Effector CD4-positive, alpha-beta T cell (primary cell): ENCODE data around the gene MAP4K4.
"Not testable (repeated sequence)": the region's sequence is repeated elsewhere in the genome, so short reads cannot be mapped to it uniquely, and the experiment has no call there.

Experiments used
- DNase-seq: peaks from one replicate; pipeline ENCODE4 v3.0.0-alpha.2; 2020

The MAP4K4 gene

DNA sequence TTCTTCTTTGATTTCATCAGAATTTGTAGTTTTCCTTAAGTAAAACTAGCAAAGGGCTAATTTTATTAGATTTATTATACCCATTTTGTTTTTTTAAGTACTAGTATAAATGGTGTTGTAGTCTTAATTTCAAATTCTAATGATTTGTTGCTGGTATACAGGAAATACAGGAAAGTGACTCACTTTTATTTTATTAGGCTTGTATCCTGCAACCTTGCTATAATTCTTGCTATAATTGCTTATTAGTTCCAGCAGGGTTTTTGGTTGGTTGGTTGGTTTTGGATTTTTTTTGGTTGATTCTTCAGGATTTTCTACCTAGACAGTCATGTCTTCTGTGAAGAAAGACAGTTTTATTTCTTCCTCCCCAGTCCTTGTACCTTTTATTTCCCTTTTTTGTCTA lies 183.6 kb downstream of the MAP4K4 start:
- no peak for DNase-seq

DNA sequence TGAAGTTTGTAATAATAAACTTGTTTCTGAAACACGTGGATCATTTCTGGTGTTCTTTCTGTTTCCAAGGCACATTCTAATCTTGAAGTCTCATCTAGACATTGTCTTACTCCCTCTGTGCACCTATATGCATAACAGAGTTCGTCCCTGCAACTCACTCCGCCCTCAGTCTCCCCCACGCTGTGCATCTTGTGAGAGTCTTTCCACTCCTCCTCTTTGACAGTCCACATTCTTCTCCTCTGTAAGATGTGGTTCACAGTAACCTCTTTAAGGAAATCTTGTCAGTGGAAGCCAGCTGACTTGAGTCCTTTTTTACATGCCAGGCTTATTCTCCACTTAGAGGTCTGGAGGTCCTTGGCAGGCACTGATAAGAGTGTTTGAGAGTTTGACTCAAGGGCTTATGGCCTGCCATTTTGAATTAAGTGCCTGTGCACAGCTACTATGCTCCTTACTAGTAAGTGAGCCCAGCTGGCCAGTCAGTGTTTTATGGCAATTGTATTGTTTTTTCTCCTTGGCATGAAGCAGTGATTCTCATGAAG lies 185.3 kb downstream of the MAP4K4 start:
- DNase-seq: no peak

DNA sequence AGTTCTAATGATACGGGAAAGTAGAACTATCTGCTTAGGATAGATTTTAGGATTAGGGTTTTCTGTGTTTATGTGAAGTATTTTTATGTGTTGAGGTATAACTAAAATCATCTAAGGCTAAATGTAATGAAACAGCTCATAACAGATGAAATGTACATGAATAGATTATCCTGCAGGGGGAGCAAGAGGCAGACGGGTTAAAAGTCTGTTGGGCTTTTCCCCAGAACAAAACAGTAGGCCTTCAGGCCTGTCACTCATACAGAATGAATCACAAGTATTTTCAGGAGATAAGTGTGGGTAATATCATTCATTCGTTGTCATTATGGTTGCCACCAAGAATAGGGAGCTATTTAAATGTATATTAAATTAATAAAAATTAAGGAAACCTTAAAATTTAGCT lies 186.4 kb downstream of the MAP4K4 start:
- no peak for DNase-seq

DNA sequence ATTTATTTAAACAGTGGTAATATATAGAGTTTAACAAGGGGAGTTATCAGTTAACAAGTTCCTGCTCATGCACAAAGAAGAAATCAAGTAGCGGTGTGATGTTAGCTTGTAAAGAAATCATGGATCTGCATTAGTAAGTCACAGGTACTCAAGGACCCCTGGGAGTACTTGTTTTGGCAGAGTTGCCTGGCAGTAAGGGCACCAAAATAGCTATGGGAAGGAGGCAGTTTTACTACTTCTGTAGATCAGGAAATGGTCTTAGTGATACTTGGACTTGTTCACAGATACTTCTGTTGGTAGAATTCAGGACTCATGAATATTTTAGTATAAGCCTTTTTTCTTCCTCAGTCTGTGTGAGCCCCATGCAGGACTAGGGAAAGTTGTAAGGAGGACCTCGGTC lies 186.9 kb downstream of the MAP4K4 start:
- no peak for DNase-seq

DNA sequence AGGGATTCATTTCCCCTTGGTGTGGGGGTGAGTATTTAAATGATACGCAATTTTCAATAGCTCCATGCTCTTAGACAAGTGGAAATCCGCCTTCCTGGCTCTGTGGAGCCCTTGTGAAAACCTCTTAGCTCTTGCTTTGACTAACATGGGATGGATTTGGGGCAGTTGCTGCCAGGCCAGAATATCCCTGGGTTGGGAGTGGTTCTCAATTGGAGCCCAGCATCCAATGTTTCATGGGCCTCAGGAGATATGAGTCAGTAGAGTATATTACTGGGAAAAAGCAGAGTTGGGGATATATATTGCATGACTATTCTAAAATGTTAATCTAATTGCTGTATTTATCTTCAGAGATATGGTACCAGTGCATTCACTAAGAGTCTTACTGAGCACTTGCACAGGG lies 189.8 kb downstream of the MAP4K4 start:
- no peak for DNase-seq

DNA sequence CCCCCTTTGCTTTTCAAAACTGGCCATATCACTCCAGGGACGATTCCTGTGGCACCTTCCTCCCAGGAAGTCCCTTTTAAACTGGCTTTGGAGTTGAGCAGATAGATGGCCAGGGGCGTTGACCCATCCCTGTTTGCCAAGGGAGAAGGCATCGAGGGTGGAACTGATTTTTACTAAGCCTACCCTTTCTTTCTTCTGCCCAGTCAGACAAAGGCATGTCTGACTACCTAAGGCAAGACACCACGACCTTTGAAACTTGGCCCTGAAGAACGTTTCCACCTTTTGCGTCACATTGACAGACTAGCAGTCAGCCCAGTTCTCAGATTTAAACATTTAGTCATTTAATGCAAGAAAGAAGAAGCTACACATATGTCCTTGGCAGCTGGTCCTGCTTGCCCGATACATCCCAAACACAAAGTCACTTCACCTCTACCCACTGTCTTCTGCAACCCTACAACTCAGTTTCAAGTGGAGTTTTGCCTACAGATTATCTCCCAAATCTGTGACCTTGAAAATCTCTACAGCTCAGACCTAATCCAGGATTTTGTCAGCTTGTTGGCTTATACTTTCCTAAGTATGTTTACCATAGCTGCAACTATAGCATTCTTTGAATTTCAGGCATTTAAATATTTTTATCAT lies 192.1 kb downstream of the MAP4K4 start:
- no peak for DNase-seq

DNA sequence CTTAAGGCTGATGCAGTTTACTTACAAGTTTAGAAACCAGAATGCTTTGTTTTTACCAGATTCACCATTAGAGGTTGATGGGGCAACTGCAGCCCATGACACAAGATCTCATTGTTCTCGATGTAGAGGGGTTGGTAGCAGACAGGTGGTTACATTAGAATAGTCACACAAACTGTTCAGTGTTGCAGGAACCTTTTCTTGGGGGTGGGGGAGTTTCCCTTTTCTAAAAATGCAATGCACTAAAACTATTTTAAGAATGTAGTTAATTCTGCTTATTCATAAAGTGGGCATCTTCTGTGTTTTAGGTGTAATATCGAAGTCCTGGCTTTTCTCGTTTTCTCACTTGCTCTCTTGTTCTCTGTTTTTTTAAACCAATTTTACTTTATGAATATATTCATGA lies 194.9 kb downstream of the MAP4K4 start:
- no peak for DNase-seq

DNA sequence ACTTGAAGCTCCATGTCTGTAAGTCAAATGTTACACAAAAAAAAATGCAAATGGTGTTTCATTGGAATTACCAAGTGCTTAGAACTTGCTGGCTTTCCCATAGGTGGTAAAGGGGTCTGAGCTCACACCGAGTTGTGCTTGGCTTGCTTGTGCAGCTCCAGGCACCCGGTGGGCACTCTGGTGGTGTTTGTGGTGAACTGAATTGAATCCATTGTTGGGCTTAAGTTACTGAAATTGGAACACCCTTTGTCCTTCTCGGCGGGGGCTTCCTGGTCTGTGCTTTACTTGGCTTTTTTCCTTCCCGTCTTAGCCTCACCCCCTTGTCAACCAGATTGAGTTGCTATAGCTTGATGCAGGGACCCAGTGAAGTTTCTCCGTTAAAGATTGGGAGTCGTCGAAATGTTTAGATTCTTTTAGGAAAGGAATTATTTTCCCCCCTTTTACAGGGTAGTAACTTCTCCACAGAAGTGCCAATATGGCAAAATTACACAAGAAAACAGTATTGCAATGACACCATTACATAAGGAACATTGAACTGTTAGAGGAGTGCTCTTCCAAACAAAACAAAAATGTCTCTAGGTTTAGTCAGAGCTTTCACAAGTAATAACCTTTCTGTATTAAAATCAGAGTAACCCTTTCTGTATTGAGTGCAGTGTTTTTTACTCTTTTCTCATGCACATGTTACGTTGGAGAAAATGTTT lies 196.3 kb downstream of the MAP4K4 start:
- DNase-seq: no peak

DNA sequence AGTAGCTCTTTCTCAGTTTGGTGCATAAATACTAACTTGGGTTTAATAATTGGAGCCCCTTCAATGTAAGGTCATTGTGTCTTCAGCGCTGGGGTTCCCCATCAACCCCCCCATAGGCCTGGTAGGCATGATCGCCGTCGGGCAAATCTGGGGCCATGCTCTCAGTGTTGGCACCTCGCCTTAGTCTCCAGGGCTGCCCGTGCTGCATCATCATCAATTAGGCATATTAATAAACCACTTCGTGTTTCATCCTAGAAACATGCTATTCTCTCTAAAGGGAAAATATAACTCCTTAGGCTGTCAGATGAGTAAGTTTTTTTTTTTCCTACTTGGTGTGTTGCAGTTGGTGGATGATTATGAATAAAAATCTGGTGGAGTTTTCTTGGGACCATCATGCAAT lies 197.5 kb downstream of the MAP4K4 start:
- no peak for DNase-seq

DNA sequence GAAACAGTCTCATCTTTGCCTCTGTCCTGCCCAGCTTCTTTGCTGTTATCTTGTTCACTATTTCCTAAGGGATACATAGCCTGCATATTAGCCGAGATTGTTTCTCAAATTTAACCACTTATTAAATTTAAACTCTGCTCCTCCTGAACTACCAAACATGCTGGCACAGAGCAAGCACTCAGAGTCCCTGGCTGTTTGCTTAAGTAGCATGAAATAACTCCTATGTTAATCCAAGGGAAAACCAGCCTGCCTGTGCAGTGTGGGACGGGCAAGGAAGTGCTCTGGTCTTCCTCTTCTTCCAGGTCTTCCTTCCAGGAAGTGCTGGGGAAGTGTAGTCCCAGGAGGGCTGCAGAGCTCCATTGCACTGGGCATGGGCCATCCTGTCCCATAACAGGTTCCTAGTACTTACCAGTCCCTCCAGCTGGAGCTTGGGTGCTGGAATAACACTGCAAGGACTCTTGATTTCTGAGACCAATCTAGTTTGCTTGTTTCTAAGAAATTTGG lies 198.4 kb downstream of the MAP4K4 start:
- DNase-seq: no peak

DNA sequence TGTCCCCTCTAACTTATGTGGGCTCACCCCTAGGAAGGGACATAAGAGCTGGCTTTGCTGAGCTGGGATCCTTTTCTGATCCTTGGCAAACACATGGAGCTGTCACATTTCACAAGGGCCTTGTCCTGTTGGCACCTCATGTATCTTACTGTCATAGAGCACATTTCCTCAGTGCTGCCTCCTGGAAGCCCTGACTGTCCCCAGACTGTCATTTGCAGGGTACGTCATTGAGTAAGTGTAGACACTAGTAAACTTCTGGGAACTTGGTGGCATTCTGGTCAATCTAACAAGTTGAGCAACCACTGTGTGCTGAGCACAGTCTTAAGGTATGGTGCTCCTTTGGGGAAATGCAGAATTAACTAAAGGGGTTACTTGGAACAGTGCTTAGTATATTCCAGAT lies 199.8 kb downstream of the MAP4K4 start:
- DNase-seq: no peak

DNA sequence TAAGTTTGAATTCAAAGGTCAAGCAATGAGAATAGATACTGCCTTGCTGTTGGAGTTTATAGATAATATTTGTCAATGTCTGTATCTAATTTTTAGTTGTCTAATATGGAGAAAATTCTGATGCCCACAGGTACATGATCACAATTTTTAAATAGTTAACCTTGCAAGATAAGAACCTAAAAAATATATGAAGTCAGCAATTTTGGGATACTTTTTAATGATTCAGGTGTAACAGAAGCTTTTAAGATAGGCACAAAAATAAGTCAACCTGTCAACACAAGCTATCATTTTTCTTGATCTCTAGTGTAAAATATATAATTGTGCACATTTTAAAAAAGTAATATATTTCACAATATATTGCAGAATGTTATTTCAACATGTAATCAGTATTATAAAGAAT lies 201.8 kb downstream of the MAP4K4 start:
- DNase-seq: no peak

DNA sequence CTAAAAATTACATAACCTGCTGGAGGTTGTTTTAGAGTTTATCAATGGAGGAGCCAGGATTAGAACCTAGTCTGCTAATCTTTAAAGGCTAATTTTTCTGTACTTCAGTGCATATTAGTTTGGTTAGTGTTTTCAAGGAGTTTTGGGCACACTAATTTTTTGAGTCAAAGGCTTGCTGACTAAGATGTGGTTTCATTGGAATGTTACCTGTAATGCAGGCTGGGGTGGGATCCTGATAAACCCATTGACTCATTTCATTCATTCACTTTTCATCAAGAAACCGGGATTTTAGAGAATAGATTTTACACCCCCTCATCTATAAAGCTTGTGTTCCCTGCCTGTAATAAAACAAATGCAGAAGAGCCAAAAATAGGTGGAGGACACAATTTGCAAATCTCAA lies 202.4 kb downstream of the MAP4K4 start:
- DNase-seq: no peak

DNA sequence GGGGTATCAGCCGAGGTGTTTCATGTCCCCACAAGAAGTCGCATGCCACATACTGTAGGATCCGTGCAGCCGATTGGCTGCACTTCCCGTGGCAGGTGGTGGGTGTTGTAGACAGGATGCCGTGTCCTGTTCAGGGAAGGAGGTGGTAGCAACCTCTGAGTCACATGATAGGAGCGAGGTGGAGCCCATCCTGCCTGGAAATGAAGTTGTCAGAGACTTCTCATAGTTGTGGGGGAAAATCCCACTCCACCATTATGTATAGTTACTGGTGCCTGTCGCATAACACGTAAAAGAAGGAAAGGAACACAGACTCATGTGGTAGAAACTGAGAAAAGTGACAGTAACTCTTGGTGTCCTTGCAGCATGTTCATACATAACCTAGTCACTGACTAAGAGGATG lies 202.9 kb downstream of the MAP4K4 start:
- DNase-seq: no peak

DNA sequence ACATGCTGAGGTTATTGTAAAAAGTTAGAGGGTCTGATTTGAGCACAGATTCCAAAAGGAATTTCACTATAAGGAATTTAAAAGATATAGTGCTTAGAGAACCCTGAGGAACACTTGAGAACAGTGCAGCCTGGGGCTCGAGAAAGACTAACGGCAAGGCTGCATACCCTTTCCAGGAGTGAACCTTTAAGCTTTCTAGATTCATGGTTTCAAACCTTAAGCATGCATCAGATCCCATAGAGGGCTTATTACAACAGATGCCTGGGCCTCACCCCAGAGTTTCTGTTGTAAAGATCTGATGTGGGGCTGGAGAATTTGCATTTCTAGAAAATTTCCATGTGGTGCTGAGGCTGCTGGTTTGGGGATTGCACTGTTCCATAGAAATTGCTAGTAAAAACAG lies 203.7 kb downstream of the MAP4K4 start:
- no peak for DNase-seq

DNA sequence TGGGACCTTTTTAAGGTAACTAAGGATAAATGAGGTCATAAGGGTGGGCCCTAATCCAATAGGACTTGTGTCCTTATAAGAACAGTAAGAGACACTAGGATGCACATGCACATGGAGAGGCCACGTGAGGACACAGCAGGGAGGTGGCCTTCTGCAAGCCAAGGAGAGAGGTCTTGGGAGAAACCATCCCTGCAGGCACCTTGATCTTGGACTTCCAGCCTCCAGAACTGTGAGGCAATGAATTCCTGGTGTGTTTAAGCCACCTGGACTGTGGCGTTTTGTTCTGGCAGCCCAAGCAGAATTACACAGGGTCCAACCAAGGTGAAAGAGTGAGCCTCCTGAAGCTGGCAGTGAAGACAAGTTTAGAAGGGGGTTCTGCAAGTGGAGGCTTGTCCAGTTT lies 204.7 kb downstream of the MAP4K4 start:
- DNase-seq: no peak

DNA sequence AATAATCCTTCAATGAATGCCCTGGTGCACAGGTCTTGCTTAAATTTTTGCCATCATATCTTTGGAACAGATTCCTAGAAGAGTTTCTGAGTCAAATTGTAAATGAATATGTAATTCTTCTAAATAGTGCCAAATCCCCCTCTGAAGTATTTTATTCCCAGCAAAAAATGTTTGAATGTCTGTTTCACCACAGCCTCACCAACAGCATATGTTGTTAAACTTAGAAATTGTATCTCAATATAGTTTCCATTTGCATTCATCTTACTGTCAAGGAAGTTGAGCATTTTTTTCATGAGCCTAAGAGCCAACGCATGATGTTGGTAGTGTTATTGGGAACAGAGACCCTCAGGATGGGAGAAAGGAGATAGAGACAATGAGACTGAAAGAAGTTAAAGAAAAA lies 207.4 kb downstream of the MAP4K4 start:
- no peak for DNase-seq

DNA sequence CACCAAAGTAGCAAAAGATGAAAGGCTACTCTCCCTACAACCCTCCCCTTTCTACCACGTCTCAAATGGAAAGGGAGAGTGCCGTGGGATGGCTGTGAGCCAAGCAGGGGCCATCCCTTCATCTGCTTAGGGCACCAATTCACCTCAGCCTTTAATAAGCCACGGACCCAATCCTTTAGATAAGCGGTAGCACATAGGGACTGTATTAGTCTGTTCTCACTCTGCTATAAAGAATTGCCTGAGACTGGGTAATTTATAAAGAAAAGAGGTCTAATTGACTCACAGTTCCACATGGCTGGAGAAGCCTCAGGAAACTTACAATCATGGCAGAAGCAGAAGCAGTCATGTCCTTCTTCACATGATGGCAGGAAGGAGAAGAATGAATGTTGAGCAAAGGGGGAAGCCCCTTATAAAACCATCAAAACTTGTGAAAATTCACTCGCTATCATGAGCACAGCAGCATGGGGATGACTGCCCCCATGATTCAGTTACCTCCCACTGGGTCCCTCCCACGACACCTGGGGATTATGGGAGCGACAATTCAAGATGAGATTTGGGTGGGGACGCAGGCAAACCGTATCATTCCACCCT lies 208.3 kb downstream of the MAP4K4 start:
- DNase-seq: no peak

DNA sequence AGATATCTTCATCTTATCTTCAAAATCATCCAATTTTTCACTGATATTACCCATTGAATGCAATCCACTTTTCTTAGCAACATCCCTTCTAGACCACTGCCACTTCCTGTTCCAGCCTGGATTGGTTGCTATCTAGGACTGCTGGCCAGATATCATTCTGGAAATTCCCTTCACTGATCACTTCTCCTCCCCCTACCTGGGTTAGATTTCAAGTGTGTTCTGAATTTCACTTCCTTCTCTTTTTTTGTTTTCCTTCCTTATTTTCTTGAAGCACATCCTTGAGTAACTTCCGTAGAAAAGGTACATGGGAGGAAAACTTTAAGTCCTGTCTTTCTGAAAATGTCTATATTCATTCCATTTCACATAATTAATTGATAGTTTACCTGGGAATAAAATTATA lies 212.3 kb downstream of the MAP4K4 start:
- DNase-seq: no peak

DNA sequence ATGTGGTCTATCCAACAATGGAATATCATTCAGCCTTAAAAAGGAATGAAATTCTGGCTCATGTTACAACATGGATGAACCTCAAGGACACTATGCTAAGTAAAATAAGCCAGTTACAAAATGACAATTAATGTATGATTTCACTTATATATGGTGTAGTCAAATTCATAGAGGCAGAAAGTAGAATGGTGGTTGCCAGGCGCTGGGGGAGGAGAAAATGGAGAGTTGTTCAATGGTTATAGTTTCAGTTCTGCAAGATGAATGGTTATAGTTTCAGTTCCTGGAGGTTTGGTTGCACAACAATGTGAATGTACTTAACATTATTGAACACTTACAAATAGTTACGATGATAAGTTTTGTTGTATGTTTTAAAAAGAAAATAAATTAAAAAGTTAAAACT lies 215.0 kb downstream of the MAP4K4 start:
- DNase-seq: no peak

DNA sequence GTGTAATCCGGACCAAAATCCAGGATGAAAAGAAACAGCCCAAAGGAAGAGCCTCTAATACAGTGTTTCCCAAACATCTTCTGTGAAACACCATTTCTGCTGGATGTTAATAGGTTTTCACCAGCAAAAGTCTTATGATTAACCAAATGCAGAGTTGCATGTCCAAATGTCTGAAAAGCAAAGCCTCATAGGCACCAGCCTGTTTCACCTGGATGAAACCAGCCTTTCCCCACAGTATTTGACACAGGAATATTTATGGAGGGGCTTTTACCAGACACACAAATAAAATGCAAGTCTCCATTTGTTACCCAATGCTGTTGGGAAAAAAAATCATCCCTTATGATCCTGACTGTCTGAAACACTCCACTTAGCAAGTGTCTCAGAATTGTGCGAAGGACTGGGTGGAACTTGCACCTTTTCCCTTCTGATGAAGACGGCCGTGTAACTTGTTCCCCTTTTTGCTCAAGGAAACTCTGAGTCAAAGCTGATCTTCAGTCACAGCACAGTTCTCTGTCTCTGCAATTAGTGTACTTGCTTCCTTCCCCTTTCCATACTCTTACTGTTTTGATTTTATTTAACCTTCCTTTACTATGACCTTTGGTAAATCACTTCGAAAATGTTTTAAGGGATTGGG lies 223.9 kb downstream of the MAP4K4 start:
- no peak for DNase-seq

DNA sequence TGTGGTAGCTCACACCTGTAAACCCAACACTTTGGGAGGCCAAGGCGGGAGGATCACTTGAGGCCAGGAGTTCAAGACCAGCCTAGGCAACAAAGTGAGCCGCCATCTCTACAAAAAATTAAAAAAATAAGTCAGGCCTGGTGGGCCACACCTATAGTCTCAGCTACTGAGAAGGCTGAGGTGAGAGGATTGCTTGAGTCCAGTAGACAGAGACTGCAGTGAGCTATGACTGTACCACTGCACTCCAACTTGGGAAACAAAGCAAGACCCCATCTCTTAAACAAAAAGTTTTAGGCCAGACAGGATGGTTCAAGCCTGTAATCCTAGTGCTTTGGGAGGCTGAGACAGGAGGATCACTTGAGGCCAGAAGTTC lies 224.4 kb downstream of the MAP4K4 start:
- no peak for DNase-seq

DNA sequence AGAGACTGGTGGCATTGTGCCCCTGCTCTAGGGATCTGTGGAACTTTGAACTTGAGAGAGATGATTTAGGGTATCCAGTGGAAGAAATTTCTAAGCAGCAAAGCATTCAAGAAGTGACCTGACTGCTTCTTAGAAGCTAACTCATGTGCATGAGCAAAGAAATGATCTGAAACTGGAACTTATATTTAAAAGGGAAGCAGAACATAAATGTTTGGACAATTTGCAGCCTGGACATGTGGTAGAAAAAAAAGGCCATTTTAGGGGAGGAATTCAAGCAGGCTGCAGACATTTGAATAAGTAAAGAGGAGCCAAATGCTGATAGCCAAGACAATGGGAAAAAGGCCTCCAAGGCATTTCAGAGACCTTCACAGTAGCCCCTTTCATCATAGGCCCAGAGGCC lies 226.8 kb downstream of the MAP4K4 start:
- not testable (repeated sequence) for DNase-seq

DNA sequence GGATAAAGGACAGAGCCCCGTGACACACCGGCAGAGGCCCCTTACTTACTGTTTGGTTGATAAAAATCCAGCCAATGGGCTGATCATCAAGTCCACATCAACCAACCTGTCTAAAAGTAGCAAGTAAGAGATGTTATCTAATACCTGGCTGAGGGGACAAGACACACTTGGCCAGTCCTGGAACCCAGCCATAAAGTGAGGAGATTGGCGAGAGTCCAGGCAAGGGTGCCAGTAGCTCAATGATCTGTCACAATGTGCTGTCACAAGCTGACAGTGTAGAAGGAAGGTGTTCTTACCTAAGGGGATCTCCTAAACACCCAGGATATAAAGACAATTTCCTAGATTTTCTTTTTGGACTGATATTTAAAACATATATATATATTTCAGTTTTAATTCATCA lies 232.5 kb downstream of the MAP4K4 start:
- no peak for DNase-seq
